AML-193 (cell line): ENCODE data around the gene WDR1.

ENCODE experiments used
- DNase-seq, 2 experiments: peaks; one replicate each; lab custom pipeline; 2025; lab: John Stamatoyannopoulos, UW

Gene WDR1

GRCh38 chr4:10041036-10041435, 75.6 kb downstream of the WDR1 start:
- DNase-seq = no peak

DNA sequence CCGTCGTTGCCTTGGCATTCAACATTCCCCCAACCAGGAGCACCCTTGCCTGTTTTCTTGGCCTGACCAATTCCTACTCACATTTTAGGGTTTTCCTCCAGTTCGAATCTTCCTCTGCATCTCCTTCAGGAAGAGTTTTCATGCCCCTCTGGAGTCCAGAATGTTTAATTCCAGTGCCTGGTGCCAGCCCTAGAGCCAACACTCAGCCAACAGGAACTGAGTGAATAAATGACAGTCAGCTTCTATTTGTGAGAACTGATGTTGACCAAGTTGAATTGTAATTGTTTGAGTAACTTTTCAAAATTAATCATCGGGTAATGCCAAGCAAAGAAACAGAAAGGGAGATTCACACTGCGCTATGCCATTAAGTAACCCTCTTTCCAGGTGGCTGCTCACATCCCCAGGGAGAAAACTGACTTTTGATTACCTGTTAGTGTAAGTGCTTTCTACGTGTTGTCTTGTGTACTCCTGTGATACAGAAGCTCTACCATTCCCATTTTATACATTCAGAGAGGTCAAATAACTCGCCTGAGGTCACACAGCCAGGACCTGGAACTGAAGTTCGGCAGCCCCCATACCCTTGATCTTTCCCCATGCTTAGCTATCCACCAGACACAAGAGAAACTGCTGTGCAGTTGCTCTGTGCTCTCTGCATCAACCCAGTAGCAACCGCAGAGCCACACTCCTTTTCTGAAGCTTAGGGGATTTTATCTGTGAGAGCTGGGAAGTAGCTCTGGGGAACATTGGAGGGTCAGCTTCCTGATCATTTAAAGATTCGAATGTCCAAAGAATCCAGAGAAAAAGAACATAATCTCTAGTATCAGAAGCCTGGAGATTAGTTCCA, 76.3 kb downstream of the WDR1 start:
- DNase-seq = no peak

DNA sequence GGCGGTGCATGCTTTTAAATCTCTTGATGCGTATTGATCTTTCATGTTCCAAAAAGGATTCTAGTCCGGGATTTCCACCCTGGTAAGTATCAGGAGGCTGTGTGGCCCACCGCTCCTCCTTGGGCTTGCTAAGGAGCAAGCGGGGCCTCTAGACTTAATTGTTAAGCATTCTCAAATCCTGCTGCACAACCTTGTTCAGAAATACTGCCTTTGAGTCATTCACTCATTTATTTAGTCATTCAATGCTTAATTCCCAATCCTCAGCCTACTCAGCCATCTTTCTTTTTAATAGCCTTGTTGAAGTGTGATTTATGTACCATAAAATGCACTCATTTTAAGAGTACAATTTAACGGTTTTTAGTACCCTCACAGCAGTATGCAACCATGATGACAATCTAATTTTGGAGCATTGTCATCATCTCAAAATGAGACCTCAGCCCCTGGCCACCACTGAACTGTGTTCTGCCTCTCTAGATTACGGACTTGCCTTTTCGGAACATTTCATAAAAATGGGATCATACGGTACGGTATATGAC, 79.7 kb downstream of the WDR1 start:
- no peak for DNase-seq

DNA sequence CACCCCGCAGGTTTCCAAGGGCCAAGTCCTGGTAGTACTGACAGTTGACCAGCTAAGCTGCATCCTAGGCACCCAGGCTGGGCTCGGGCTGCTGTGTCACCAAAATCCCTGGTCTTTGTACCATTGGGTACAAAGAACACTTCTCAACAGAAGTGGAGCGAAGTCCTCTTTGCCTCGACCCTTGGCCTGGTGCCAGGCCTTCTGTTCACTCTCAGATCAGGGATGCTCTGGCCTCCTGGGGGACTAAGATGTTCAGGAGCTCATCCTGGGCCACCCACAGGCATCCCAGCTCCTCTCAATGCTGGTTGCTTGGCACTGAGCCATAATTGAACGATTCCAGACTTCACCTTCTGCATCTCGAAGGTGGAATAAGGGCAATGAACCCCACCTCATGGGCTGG, 81.5 kb downstream of the WDR1 start:
- no peak for DNase-seq

GRCh38 chr4:10034612-10035104, 81.9 kb downstream of the WDR1 start:
- no peak for DNase-seq

- no peak for DNase-seq
These were observed 82.5 kb downstream of the WDR1 start for GRCh38 chr4:10034136-10034535.

DNA sequence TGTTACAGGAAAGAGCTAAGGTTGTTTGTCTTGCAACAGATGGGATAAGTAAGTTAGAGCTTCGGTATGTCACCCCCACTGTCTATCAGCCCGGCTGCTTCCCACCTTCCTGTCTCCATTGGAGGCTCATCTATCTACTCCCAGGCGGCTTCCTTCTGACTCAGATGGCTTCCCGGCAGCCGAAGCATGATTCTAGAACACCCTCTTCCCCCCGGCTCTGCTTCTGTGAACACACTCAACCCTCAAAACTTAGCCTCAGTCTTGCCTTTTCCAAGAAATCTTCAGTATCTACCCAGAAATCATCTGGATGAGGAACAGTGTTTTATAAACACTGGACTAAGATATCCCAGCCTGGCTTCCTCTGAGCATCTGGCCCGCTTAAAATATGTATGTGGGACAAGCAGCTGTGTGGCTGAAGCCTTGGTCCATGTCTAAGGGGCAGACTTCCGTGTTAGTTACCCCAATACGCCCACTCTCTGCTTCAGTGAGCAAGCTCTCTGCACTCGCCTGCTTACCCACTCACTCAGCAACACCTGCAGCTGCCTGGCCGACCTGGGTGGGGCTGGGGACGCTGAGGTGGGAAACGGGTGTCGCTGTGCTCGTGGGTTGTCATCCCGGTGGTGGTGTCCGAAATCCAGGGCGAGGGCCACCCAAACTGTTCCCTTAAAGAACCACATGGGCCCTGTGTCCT, 83.3 kb downstream of the WDR1 start:
- DNase-seq = no peak

DNA sequence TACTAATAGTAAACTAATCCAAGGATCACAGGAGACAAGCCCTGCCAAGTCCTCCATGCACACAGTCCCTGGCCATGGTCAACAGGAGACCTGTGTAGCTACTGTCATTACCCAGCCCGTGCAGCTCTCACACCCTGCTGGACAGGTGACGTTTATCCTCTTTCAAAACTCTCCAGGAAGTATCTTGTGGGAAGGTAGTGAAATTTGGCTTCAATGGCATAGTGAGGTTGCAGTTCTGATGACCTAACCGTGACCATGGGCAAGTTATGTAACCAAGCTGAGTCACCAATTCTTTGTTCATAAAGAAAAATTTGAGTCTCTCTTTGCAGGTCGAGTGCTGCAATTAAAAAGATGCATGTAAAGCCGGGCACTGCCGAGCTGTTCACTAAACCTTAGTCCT, 84.0 kb downstream of the WDR1 start:
- DNase-seq = peak; percentile 86 to 92

DNA sequence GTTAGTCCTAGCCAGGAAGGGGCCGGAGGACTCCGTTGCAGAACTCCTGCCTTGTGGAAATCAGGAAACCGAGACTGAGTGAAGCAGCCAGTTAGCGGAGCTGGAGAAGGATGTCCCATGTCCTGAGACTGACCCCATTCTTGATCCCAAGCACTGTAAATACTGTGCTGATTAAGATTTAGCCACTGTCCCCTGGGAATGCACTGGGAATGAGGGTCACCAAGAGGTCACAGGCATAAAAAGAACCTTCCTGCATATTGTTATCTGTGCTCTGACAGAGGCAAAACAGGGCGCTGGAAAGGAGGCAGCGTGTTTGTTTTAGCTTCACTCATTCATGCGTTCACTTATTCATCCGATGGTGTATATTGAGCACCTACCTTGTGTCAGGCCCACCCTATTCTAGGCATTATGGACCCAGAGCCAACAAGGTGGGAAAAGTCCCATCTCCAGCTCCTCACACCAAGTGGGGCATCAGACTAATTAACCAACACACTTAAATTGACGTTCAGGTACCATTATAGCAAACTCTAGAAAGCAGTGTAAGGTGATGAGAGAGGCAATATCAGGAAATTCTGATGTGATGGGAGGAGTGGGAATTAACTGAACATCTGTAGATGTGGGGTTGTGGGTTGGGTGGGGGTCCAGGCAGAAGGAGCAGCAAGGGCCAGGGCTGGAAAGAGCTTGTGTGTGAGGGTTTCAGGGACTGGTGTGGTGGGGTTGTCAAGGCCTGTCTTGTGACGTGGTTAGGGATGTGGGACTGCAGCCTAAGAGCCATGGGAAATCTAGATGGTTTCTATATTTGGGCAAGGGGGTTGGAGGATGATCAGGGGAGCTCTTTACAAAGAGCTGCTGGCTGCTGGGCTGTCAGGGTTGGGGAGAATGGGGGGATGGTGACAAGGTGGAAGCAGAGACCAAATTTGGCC, 84.7 kb downstream of the WDR1 start:
- no peak for DNase-seq

GRCh38 chr4:10030972-10031667, 85.5 kb downstream of the WDR1 start:
- no peak for DNase-seq

DNA sequence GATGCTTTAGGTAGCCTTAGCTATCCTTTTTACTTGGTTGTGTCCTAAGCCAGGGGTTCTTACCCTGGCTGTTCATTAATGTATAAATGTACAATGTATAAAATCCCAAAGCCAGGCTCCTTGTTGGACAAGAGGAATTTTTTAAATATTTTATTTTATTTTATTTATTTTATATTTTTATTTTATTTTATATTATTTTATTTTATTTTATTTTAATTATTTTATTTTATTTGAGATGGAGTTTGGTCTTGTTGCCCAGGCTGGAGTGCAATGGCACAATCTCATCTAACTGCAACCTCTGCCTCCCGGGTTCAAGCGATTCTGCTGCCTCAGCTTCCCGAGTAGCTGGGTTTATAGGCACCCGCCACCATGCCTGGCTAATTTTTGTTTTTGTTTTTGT, 87.2 kb downstream of the WDR1 start:
- DNase-seq = no peak

DNA sequence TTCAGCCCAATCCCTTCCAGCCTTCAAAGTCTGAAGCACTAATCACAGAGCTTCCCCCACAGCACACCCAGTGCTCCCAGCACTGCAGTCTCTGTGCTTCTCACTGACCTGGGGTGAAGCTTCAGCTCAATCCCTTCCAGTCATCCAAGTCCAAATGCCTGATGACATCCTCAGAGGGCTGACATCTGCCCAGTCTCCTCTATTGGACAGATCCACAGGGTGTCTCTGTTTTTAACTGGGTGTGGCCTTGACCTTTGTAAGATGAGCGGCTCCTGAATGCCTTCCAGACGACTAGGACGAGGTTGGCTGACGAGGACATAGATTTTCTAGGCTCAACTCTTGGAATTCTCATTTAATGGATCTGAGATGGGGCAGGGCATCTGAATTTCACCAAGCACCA, 87.7 kb downstream of the WDR1 start:
- DNase-seq = no peak

GRCh38 chr4:10026485-10026884, 90.1 kb downstream of the WDR1 start:
- no peak for DNase-seq

- no peak for DNase-seq
These were observed 91.3 kb downstream of the WDR1 start for GRCh38 chr4:10025230-10025806.
